GM21515 (cell line): ENCODE results near the gene TMEM247.
A peak's percentile ranks its signal among the peaks of the same experiment; 100 is the strongest.

ENCODE experiments used
- ATAC-seq: cut with Tn5 transposase; IDR thresholded peaks from one replicate; pipeline ENCODE4 v1.9.1; 2021; ENCODE audit not compliant: unreplicated experiment

Gene TMEM247

GRCh38 chr2:46488389-46488788, 9.0 kb downstream of the TMEM247 start:
- ATAC-seq = no peak

- ATAC-seq = no peak
These were observed 10.2 kb downstream of the TMEM247 start for GRCh38 chr2:46489423-46490174.

- ATAC-seq = no peak
These were observed 11.3 kb downstream of the TMEM247 start for GRCh38 chr2:46490521-46491141.

- ATAC-seq = no peak
These were observed 12.9 kb downstream of the TMEM247 start for GRCh38 chr2:46492301-46492700.

- ATAC-seq = peak; percentile 71
These were observed 14.0 kb downstream of the TMEM247 start for GRCh38 chr2:46493241-46493970.

- ATAC-seq = no peak
These were observed 14.5 kb downstream of the TMEM247 start for GRCh38 chr2:46493971-46494250.

GRCh38 chr2:46494596-46494995, 15.2 kb downstream of the TMEM247 start:
- no peak for ATAC-seq

GRCh38 chr2:46495231-46496030, 16.1 kb downstream of the TMEM247 start:
- ATAC-seq = no peak

- ATAC-seq = no peak
These were observed 18.4 kb downstream of the TMEM247 start for GRCh38 chr2:46497766-46498165.

GRCh38 chr2:46498681-46499080, 19.3 kb downstream of the TMEM247 start:
- ATAC-seq = no peak

- no peak for ATAC-seq
These were observed 20.0 kb downstream of the TMEM247 start for GRCh38 chr2:46499392-46499785.

GRCh38 chr2:46500801-46501200, 21.4 kb downstream of the TMEM247 start:
- no peak for ATAC-seq

- ATAC-seq = no peak
These were observed 23.0 kb downstream of the TMEM247 start for GRCh38 chr2:46502291-46502885.

- no peak for ATAC-seq
These were observed 24.3 kb downstream of the TMEM247 start for GRCh38 chr2:46503686-46504085.

GRCh38 chr2:46504221-46504620, 24.9 kb downstream of the TMEM247 start:
- ATAC-seq = no peak

- no peak for ATAC-seq
These were observed 25.5 kb downstream of the TMEM247 start for GRCh38 chr2:46504685-46505471.

- no peak for ATAC-seq
These were observed 26.1 kb downstream of the TMEM247 start for GRCh38 chr2:46505472-46505783.

- no peak for ATAC-seq
These were observed 26.9 kb downstream of the TMEM247 start for GRCh38 chr2:46506131-46506706.

- ATAC-seq = no peak
These were observed 28.9 kb downstream of the TMEM247 start for GRCh38 chr2:46508312-46508711.

GRCh38 chr2:46508759-46509158, 29.4 kb downstream of the TMEM247 start:
- ATAC-seq = no peak
